ENCODE data around the gene DNPH1.
A peak's percentile ranks its signal among the peaks of the same experiment; 100 is the strongest.

Gene DNPH1

GRCh38 chr6:43258807-43259686 lies 29.8 kb upstream of the DNPH1 start:
- no peak overlapping the region for H3K4me3 ChIP-seq (ENCODE audit: low read length, poor library complexity, severe bottlenecking)
- H3K36me3 ChIP-seq (ENCODE audit: insufficient read depth, low read length) = no peaks in the 10 kb centered on the region
- no peaks in the 10 kb centered on the region for H3F3A ChIP-seq (ENCODE audit: low read depth)
- H3K4me2 ChIP-seq (ENCODE audit: low read depth, low read length, poor library complexity, severe bottlenecking) = no peak overlapping the region
- H3K4me1 ChIP-seq (ENCODE audit: insufficient read depth, low read length, poor library complexity, severe bottlenecking) = no peaks in the 10 kb centered on the region
- no peaks in the 10 kb centered on the region for H4K20me1 ChIP-seq (ENCODE audit: insufficient read depth, low read length, poor library complexity, severe bottlenecking)
- H3K79me2 ChIP-seq (ENCODE audit: insufficient read depth, low read length) = no peaks in the 10 kb centered on the region
- no peaks in the 10 kb centered on the region for H3K27me3 ChIP-seq (ENCODE audit: insufficient read depth, low read length, poor library complexity, severe bottlenecking)
- H2AFZ ChIP-seq (ENCODE audit: low read length) = no peak overlapping the region
- H3K9ac ChIP-seq (ENCODE audit: low read depth, low read length, poor library complexity, severe bottlenecking) = no peak overlapping the region
- no peaks in the 10 kb centered on the region for H3K9me2 ChIP-seq (replicated peaks; ENCODE audit: low read depth, low read length)
- no peaks in the 10 kb centered on the region for H3K9me3 ChIP-seq (ENCODE audit: insufficient read depth, low read depth, low read length)
- TF ChIP-seq EZH2phosphoT487 (IDR thresholded peaks at IDR 0.05; ENCODE audit: borderline replicate concordance) (no peak), CTCF (conservative IDR thresholded peaks at IDR 0.05; ENCODE audit: low read length) (no peak)

- Histone ChIP-seq H3K4me2 (ENCODE audit: low read depth, low read length, poor library complexity, severe bottlenecking) (no peak overlapping the region), H3F3A (ENCODE audit: low read depth) (no peaks in the 10 kb centered on the region), H3K79me2 (ENCODE audit: insufficient read depth, low read length) (no peaks in the 10 kb centered on the region), H3K36me3 (ENCODE audit: insufficient read depth, low read length) (no peaks in the 10 kb centered on the region), H3K4me3 (ENCODE audit: low read length, poor library complexity, severe bottlenecking) (no peak overlapping the region), H2AFZ (ENCODE audit: low read length) (peak overlapping the region; percentile 52; the same call in 1 of the 2 replicates), H3K9me3 (ENCODE audit: insufficient read depth, low read depth, low read length) (no peaks in the 10 kb centered on the region), H3K4me1 (ENCODE audit: insufficient read depth, low read length, poor library complexity, severe bottlenecking) (no peaks in the 10 kb centered on the region), H4K20me1 (ENCODE audit: insufficient read depth, low read length, poor library complexity, severe bottlenecking) (no peaks in the 10 kb centered on the region), H3K27me3 (ENCODE audit: insufficient read depth, low read length, poor library complexity, severe bottlenecking) (no peaks in the 10 kb centered on the region), H3K9me2 (replicated peaks; ENCODE audit: low read depth, low read length) (no peaks in the 10 kb centered on the region), H3K9ac (ENCODE audit: low read depth, low read length, poor library complexity, severe bottlenecking) (no peak overlapping the region)
- no peak for TF ChIP-seq EZH2phosphoT487 (IDR thresholded peaks at IDR 0.05; ENCODE audit: borderline replicate concordance)
- no peak for TF ChIP-seq CTCF (conservative IDR thresholded peaks at IDR 0.05; ENCODE audit: low read length)
Measured at GRCh38 chr6:43258180-43258579, 28.9 kb upstream of the DNPH1 start.

GRCh38 chr6:43257367-43258145 lies 28.3 kb upstream of the DNPH1 start:
- H3K4me3 ChIP-seq (ENCODE audit: low read length, poor library complexity, severe bottlenecking) = no peak overlapping the region
- no peaks in the 10 kb centered on the region for H3K9me2 ChIP-seq (replicated peaks; ENCODE audit: low read depth, low read length)
- no peak overlapping the region for H3K4me2 ChIP-seq (ENCODE audit: low read depth, low read length, poor library complexity, severe bottlenecking)
- no peaks in the 10 kb centered on the region for H3K36me3 ChIP-seq (ENCODE audit: insufficient read depth, low read length)
- H3K79me2 ChIP-seq (ENCODE audit: insufficient read depth, low read length) = no peaks in the 10 kb centered on the region
- H4K20me1 ChIP-seq (ENCODE audit: insufficient read depth, low read length, poor library complexity, severe bottlenecking) = no peaks in the 10 kb centered on the region
- H3K27me3 ChIP-seq (ENCODE audit: insufficient read depth, low read length, poor library complexity, severe bottlenecking) = no peaks in the 10 kb centered on the region
- H3F3A ChIP-seq (ENCODE audit: low read depth) = no peaks in the 10 kb centered on the region
- no peak overlapping the region for H3K9ac ChIP-seq (ENCODE audit: low read depth, low read length, poor library complexity, severe bottlenecking)
- TF ChIP-seq CTCF (conservative IDR thresholded peaks at IDR 0.05; ENCODE audit: low read length) (no peak), EZH2phosphoT487 (IDR thresholded peaks at IDR 0.05; ENCODE audit: borderline replicate concordance) (no peak)
- peak overlapping the region; percentile 52; the same call in 1 of the 2 replicates for H2AFZ ChIP-seq (ENCODE audit: low read length)
- no peaks in the 10 kb centered on the region for H3K4me1 ChIP-seq (ENCODE audit: insufficient read depth, low read length, poor library complexity, severe bottlenecking)
- H3K9me3 ChIP-seq (ENCODE audit: insufficient read depth, low read depth, low read length) = no peaks in the 10 kb centered on the region
